K562 (cell line): ENCODE results near the gene ANO8. TPM values are rescaled to one million over a fixed set of nuclear protein-coding genes. Genes with fewer than 3 reads are reported as not detected.

Experiments used
- EP400 ChIP-seq: fragments of 450-650 bp; IDR thresholded peaks from 2 replicates; pipeline ENCODE4 v1.6.1; 2017; ENCODE audit warnings: antibody characterized with exemption, mild to moderate bottlenecking, moderate library complexity
- ESRRB ChIP-seq: fragments of 250-450 bp; sonication (Bioruptor Pico); IDR thresholded peaks from 2 replicates; pipeline ENCODE4 v1.5.0; 2020; ENCODE audit warnings: mild to moderate bottlenecking, moderate library complexity, borderline replicate concordance
- MTA3 ChIP-seq: fragments of 450-650 bp; formaldehyde crosslinking; IDR thresholded peaks from 2 replicates; pipeline ENCODE4 v1.6.1; 2017; ENCODE audit warnings: mild to moderate bottlenecking, borderline replicate concordance
- MYC ChIP-seq, 2 experiments: fragments of 250-450 bp in 1 of 2; sonication (Bioruptor Pico) in 1 of 2; IDR thresholded peaks; 2 replicates each; pipeline versions ENCODE4 v1.5.1 to v1.6.1; 2012 to 2021; ENCODE audit warnings: low read depth in 2 of 2, borderline replicate concordance in 1 of 2, improper control_type of control experiment in 1 of 2, low read length in 1 of 2, mild to moderate bottlenecking in 1 of 2, moderate library complexity in 1 of 2
- NEUROD1 ChIP-seq: fragments of 150-350 bp; IDR thresholded peaks from 2 replicates; pipeline ENCODE4 v1.6.1; 2014; ENCODE audit warnings: borderline replicate concordance, low read length, low read depth; ENCODE audit not compliant: partially characterized antibody
- NRF1 ChIP-seq, 2 experiments: fragments of 450-650 bp; IDR thresholded peaks in 1 of 2; conservative IDR thresholded peaks in 1 of 2; 2 replicates each; pipeline ENCODE4 v1.6.1; 2014; ENCODE audit warnings: mild to moderate bottlenecking in 2 of 2
- PHB2 ChIP-seq: fragments of 450-650 bp; IDR thresholded peaks from 2 replicates; pipeline ENCODE4 v1.6.1; 2017; ENCODE audit warnings: low read depth
- POLR2G ChIP-seq: fragments of 200-400 bp; formaldehyde crosslinking; IDR thresholded peaks from 2 replicates; pipeline ENCODE4 v1.6.1; 2017; ENCODE audit warnings: low read depth, mild to moderate bottlenecking, antibody characterized with exemption, low read length, moderate library complexity
- PTTG1 ChIP-seq: fragments of 450-650 bp; IDR thresholded peaks from 2 replicates; pipeline ENCODE4 v1.6.1; 2016; ENCODE audit warnings: low read depth, mild to moderate bottlenecking, missing genetic modification characterization, missing compliant biosample characterization
- SMAD4 ChIP-seq: fragments of 250-450 bp; sonication (Bioruptor Pico); conservative IDR thresholded peaks from 2 replicates; pipeline ENCODE4 v1.8.0; 2021; ENCODE audit warnings: inconsistent platforms, mild to moderate bottlenecking, moderate library complexity
- SUPT5H ChIP-seq: fragments of 450-650 bp; IDR thresholded peaks from 2 replicates; pipeline ENCODE4 v1.6.1; 2016
- TARDBP ChIP-seq: fragments of 450-650 bp; IDR thresholded peaks from 2 replicates; pipeline ENCODE4 v1.6.1; 2016
- ZBTB1 ChIP-seq: sonication (generic); formaldehyde crosslinking; IDR thresholded peaks from 2 replicates; pipeline ENCODE4 v1.8.1; 2023; ENCODE audit warnings: missing genetic modification reagents, low read depth, mild to moderate bottlenecking, borderline replicate concordance
- polyA plus RNA-seq, 8 experiments: library from polyadenylated mRNA; depleted of rRNA in 4 of 8; stranded (reverse) in 5 of 8; unstranded in 3 of 8; fragments of >200 nt; fragmentation: Nextera tagmentation in 2 of 8; fragmentation: Illumina TruSeq in 1 of 8; extraction: Ambion mirVana in 2 of 8; extraction: Trizol in 1 of 8; gene quantifications; 2 replicates each; pipeline versions ENCODE4 v1.2.1 to v1.2.3, GENCODE V29; 2011 to 2014; ENCODE audit warnings: inconsistent platforms in 1 of 8, missing spikeins in 1 of 8
- total RNA-seq, 7 experiments: library from RNA; depleted of rRNA in 6 of 7; stranded (reverse); fragments of >200 nt in 6 of 7; fragmentation: Illumina TruSeq in 2 of 7; extraction: Trizol in 2 of 7; gene quantifications; 2 replicates each; pipeline versions ENCODE4 v1.2.1 to v1.2.3, GENCODE V29; 2011 to 2021; ENCODE audit warnings: low replicate concordance in 1 of 7
- TF ChIP-seq, protein P1 (sequence below): fragments of 450-650 bp; IDR thresholded peaks from 2 replicates; pipeline ENCODE4 v1.6.1; 2017; ENCODE audit warnings: antibody characterized with exemption
- TF ChIP-seq, protein P2 (sequence below): sonication (generic); formaldehyde crosslinking; IDR thresholded peaks from 2 replicates; pipeline ENCODE4 v1.8.0; 2022; ENCODE audit warnings: mild to moderate bottlenecking, missing genetic modification reagents
- TF ChIP-seq, protein P3 (sequence below): fragments of 450-650 bp; IDR thresholded peaks from 2 replicates; pipeline ENCODE4 v1.7.1; 2018; ENCODE audit warnings: mild to moderate bottlenecking, low read depth; ENCODE audit not compliant: partially characterized antibody
- TF ChIP-seq, protein P4 (sequence below): fragments of 200-800 bp; sonication (Bioruptor generic); IDR thresholded peaks from 2 replicates; pipeline ENCODE4 v1.6.1; 2017; ENCODE audit warnings: missing genetic modification characterization, missing compliant biosample characterization
- TF ChIP-seq, protein P5 (sequence below): fragments of 250-450 bp; sonication (Bioruptor Pico); IDR thresholded peaks from 2 replicates; pipeline ENCODE4 v1.5.1; 2021; ENCODE audit warnings: mild to moderate bottlenecking

ANO8 gene
- total and polyA plus RNA-seq, 9 of the 15 experiments (the other 6 are each of a cell fraction or from before 2014, with no cell fraction given), result 0.07 to 7.6 (median 2.3) TPM; not detected in 1

DNA sequence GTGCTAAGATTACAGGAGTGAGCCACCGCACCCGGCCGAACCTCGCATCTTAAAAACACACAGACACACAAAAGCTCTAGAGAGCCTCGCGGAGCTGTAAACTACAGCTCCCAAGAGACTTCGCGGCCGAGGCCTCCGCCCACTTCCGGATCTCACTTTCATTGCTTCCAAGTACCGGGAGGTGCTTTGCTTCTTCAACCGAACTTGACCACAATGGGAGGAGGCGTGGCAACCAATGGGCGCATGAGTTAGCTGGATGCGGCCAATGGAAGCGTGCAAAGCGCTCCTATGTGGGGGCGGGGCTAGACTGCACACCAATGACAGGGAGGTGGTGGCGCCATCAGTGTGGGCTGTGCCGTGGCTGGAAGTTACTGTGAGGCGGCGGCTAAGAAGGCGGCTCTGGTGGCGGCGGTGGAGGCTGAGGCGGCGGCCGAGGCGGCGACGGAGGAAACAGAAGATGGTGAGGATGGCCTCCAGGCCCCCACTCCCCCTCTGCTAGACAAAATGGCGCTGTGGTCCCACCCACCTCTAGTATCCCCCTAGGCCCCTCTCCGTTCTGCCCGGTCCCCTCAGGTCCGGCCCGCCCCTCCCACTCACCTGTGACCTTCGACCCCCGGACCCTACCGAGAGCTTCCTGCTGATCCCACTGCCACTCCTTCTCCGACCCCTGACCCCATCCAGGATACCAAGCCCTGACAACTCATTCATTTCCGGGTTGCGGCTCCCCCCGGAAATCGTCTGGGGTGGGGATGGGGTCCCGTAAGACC is 25.3 kb downstream of the ANO8 start, which contains the start of gene DDA1 (continued):
- no peak for TF ChIP-seq PHB2
- TF ChIP-seq, protein P1, sequence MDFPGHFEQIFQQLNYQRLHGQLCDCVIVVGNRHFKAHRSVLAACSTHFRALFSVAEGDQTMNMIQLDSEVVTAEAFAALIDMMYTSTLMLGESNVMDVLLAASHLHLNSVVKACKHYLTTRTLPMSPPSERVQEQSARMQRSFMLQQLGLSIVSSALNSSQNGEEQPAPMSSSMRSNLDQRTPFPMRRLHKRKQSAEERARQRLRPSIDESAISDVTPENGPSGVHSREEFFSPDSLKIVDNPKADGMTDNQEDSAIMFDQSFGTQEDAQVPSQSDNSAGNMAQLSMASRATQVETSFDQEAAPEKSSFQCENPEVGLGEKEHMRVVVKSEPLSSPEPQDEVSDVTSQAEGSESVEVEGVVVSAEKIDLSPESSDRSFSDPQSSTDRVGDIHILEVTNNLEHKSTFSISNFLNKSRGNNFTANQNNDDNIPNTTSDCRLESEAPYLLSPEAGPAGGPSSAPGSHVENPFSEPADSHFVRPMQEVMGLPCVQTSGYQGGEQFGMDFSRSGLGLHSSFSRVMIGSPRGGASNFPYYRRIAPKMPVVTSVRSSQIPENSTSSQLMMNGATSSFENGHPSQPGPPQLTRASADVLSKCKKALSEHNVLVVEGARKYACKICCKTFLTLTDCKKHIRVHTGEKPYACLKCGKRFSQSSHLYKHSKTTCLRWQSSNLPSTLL, result peak; percentile 99
- peak in 1 of 2 experiments; percentile 74 for TF ChIP-seq NRF1 (conservative IDR thresholded peaks at IDR 0.05 in 1 of 2, IDR thresholded peaks at IDR 0.05 in 1 of 2)
- TF ChIP-seq, protein P2, sequence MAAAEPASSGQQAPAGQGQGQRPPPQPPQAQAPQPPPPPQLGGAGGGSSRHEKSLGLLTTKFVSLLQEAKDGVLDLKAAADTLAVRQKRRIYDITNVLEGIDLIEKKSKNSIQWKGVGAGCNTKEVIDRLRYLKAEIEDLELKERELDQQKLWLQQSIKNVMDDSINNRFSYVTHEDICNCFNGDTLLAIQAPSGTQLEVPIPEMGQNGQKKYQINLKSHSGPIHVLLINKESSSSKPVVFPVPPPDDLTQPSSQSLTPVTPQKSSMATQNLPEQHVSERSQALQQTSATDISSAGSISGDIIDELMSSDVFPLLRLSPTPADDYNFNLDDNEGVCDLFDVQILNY, result no peak
- TF ChIP-seq EP400, result peak; percentile 24; the same call in 1 of the 2 replicates
- TF ChIP-seq, protein P3, sequence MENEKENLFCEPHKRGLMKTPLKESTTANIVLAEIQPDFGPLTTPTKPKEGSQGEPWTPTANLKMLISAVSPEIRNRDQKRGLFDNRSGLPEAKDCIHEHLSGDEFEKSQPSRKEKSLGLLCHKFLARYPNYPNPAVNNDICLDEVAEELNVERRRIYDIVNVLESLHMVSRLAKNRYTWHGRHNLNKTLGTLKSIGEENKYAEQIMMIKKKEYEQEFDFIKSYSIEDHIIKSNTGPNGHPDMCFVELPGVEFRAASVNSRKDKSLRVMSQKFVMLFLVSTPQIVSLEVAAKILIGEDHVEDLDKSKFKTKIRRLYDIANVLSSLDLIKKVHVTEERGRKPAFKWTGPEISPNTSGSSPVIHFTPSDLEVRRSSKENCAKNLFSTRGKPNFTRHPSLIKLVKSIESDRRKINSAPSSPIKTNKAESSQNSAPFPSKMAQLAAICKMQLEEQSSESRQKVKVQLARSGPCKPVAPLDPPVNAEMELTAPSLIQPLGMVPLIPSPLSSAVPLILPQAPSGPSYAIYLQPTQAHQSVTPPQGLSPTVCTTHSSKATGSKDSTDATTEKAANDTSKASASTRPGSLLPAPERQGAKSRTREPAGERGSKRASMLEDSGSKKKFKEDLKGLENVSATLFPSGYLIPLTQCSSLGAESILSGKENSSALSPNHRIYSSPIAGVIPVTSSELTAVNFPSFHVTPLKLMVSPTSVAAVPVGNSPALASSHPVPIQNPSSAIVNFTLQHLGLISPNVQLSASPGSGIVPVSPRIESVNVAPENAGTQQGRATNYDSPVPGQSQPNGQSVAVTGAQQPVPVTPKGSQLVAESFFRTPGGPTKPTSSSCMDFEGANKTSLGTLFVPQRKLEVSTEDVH, result peak; percentile 58
- no peak for TF ChIP-seq PTTG1
- TF ChIP-seq SMAD4 (CRISPR knock-in tag), result no peak
- no peak for TF ChIP-seq ESRRB (CRISPR knock-in tag)
- 0 out of 2 replicates have a peak, but pooled peaks have one; percentile 15 for TF ChIP-seq MYC (IDR thresholded peaks at IDR 0.05; ENCODE audit: low read depth, low read length)
- TF ChIP-seq MYC (CRISPR knock-in tag; IDR thresholded peaks at IDR 0.05; ENCODE audit: borderline replicate concordance, low read depth), result peak; percentile 54; the same call in 1 of the 2 replicates
- peak; percentile 100 for TF ChIP-seq NEUROD1
- peak; percentile 84 for TF ChIP-seq SUPT5H
- peak; percentile 83 for TF ChIP-seq POLR2G
- TF ChIP-seq, protein P4, sequence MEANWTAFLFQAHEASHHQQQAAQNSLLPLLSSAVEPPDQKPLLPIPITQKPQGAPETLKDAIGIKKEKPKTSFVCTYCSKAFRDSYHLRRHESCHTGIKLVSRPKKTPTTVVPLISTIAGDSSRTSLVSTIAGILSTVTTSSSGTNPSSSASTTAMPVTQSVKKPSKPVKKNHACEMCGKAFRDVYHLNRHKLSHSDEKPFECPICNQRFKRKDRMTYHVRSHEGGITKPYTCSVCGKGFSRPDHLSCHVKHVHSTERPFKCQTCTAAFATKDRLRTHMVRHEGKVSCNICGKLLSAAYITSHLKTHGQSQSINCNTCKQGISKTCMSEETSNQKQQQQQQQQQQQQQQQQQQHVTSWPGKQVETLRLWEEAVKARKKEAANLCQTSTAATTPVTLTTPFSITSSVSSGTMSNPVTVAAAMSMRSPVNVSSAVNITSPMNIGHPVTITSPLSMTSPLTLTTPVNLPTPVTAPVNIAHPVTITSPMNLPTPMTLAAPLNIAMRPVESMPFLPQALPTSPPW (CRISPR knock-in tag), result peak; percentile 75
- TF ChIP-seq, protein P5, sequence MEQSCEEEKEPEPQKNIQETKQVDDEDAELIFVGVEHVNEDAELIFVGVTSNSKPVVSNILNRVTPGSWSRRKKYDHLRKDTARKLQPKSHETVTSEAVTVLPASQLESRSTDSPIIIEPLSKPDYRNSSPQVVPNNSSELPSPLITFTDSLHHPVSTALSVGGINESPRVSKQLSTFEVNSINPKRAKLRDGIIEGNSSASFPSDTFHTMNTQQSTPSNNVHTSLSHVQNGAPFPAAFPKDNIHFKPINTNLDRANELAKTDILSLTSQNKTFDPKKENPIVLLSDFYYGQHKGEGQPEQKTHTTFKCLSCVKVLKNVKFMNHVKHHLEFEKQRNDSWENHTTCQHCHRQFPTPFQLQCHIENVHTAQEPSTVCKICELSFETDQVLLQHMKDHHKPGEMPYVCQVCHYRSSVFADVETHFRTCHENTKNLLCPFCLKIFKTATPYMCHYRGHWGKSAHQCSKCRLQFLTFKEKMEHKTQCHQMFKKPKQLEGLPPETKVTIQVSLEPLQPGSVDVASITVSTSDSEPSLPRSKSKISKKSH (CRISPR knock-in tag), result no peak
- no peak for TF ChIP-seq TARDBP
- TF ChIP-seq ZBTB1 (CRISPR knock-in tag), result no peak; the same call in 1 of the 2 replicates
- peak; percentile 75; the same call in 1 of the 2 replicates for TF ChIP-seq MTA3
